KBM-7 (cell line): Measurements from ENCODE around the gene ETFA.

ENCODE experiments used
- DNase-seq: peaks from one replicate; pipeline ENCODE4 v3.0.0-alpha.2; 2015
- in situ Hi-C: fragments of 300-500 bp; cut with MboI; formaldehyde crosslinking; loops from 2 replicates; pipeline ENCODE4 v1.14.3; 2020; ENCODE audit warnings: low sequenced_read_pairs, low pct_unique_long_range_greater_than_20kb, mixed read lengths

Gene ETFA

DNA sequence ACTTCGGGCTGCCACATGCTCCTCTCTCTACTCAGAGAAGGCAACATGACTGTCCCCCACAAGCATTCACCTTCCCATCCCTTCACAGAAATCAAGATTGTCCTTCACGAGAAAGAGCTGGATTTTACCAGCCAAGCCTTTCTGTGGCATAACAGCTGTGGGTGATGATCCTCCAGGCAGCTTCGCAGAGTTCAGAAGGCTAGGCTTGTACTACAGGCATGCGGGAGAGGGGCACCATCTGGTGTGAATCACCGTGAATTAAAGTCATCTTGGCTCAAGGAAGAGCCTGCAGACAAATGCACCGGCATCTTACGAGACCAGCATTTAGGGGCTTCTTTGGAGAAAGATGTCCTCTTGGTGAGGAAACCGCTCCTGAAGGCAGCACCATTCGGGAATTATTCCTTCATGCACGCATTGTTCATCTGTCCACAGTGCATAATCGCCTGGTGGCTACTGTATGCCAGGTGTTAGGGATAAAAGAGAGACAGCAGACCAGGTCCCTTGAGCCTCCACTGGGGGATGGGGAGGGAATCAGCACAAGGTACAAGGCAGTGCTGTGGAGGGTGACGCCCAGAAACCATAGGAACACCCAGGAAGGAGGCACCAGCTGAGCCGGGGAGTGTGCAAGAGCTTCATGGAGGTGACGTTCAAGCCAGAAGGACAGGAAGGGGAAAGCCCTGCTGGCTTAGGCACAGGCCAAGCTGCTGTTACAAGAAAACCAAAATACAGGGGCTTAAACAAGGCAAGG, 142.9 kb downstream of the ETFA start:
- in situ Hi-C loops: no loop called here
- no peak for DNase-seq

DNA sequence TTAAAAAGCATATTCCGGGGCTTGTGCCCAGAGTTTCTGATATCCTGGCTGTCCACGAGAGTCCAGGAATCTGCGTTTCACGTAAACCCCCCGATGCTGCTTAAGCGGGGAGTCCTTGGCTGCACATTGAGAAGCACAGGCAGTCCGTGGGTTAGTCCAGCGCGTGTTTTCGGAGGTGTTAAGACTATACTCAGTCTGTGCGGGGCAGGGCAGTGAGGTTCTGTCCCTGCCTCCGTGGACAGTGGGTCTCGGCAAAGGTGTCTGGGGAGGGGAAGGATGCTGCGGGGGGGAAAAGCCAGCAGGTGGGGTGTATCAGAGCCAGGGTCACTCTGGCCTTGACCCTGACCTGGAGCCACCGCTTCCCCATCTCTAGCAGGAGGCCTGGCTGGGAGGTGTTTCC, 145.3 kb downstream of the ETFA start:
- no peak for DNase-seq
- in situ Hi-C loops: no loop called here
